Osteoblast (primary cell): ENCODE data around the gene NPR3. TPM values are rescaled to one million over a fixed set of nuclear protein-coding genes. Genes with fewer than 3 reads are reported as not detected.

Source experiments
- DNase-seq: peaks from one replicate; pipeline ENCODE4 v3.0.0; 2011; ENCODE audit warnings: low spot score, mixed read lengths; ENCODE audit not compliant: insufficient read length; ENCODE audit errors: missing footprints
- H2AFZ ChIP-seq: 2 replicates; pipeline ENCODE4 v1.6.0; 2011; ENCODE audit warnings: mild to moderate bottlenecking, low read length
- H3K27ac ChIP-seq: 2 replicates; pipeline ENCODE4 v1.5.1; 2011; ENCODE audit warnings: mild to moderate bottlenecking, low read depth, low read length, moderate library complexity
- H3K27me3 ChIP-seq: 2 replicates; pipeline ENCODE4 v1.6.0; 2012; ENCODE audit warnings: mild to moderate bottlenecking, control low read depth, inconsistent platforms, low read length, moderate library complexity; ENCODE audit not compliant: insufficient read depth
- H3K36me3 ChIP-seq: 2 replicates; pipeline ENCODE4 v1.5.1; 2011; ENCODE audit warnings: mild to moderate bottlenecking, low read length, control low read depth, moderate library complexity; ENCODE audit not compliant: insufficient read depth
- H3K4me1 ChIP-seq: 2 replicates; pipeline ENCODE4 v1.5.1; 2011; ENCODE audit warnings: mild to moderate bottlenecking, low read length, control low read depth, moderate library complexity; ENCODE audit not compliant: insufficient read depth
- H3K4me2 ChIP-seq: 2 replicates; pipeline ENCODE4 v1.6.0; 2011; ENCODE audit warnings: mild to moderate bottlenecking, low read length; ENCODE audit not compliant: insufficient read depth
- H3K4me3 ChIP-seq: fragments of 200-600 bp; sonication (generic); 3 replicates; pipeline ENCODE4 v1.5.1; 2012; ENCODE audit warnings: mild to moderate bottlenecking, low read length, inconsistent platforms; ENCODE audit not compliant: insufficient read depth
- H3K79me2 ChIP-seq: 2 replicates; pipeline ENCODE4 v1.6.0; 2012; ENCODE audit warnings: mild to moderate bottlenecking, low read length, control low read depth, inconsistent platforms; ENCODE audit not compliant: insufficient read depth
- H3K9me3 ChIP-seq: 2 replicates; pipeline ENCODE4 v1.5.1; 2011; ENCODE audit warnings: low read depth, low read length, control low read depth
- H4K20me1 ChIP-seq: 2 replicates; pipeline ENCODE4 v1.6.0; 2012; ENCODE audit warnings: mild to moderate bottlenecking, low read length, control low read depth; ENCODE audit not compliant: insufficient read depth
- total RNA-seq: library from RNA; depleted of rRNA; stranded (reverse); fragments of >200 nt; gene quantifications from 2 replicates; pipeline ENCODE4 v1.2.3, GENCODE V29; 2012
- TF ChIP-seq, protein P1 (sequence below): IDR thresholded peaks from 2 replicates; pipeline ENCODE4 v1.5.1; 2011; ENCODE audit warnings: mild to moderate bottlenecking, low read depth, low read length, moderate library complexity; ENCODE audit errors: extremely low read depth

NPR3 gene
- total RNA-seq, 1 donor, result 92.3 TPM

DNA sequence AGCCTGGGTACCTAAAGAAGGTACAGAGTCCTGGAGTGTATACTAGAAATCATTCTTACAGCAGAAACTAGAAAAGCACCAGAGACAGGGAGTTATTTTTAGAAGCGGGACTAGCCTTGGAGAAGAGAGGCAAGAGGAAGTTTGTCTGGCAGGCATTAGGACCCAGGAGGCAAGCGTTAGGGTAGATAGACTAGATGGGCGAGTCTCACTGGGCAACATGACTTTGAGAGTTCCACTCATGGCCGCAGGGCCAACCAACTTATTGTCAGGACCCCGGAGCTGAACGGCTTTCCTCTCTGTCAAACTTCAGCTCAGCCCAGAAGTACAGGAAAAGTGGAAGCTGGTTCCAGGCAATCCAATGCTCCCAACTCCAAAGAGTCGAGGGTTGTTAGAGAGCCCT, 34.1 kb upstream of the NPR3 start:
- TF ChIP-seq, protein P1, sequence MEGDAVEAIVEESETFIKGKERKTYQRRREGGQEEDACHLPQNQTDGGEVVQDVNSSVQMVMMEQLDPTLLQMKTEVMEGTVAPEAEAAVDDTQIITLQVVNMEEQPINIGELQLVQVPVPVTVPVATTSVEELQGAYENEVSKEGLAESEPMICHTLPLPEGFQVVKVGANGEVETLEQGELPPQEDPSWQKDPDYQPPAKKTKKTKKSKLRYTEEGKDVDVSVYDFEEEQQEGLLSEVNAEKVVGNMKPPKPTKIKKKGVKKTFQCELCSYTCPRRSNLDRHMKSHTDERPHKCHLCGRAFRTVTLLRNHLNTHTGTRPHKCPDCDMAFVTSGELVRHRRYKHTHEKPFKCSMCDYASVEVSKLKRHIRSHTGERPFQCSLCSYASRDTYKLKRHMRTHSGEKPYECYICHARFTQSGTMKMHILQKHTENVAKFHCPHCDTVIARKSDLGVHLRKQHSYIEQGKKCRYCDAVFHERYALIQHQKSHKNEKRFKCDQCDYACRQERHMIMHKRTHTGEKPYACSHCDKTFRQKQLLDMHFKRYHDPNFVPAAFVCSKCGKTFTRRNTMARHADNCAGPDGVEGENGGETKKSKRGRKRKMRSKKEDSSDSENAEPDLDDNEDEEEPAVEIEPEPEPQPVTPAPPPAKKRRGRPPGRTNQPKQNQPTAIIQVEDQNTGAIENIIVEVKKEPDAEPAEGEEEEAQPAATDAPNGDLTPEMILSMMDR, result no peak
- Histone ChIP-seq H3K79me2 (no peaks in the 10 kb centered on the region), H3K27me3 (no peaks in the 10 kb centered on the region), H3K4me3 (no peak overlapping the region), H3K9me3 (peaks cover 2% of the 10 kb centered on the region), H3K4me2 (no peak overlapping the region), H2AFZ (no peak overlapping the region), H3K36me3 (no peaks in the 10 kb centered on the region), H3K4me1 (no peaks in the 10 kb centered on the region), H3K27ac (no peak overlapping the region), H4K20me1 (no peaks in the 10 kb centered on the region)
- no peak for DNase-seq

DNA sequence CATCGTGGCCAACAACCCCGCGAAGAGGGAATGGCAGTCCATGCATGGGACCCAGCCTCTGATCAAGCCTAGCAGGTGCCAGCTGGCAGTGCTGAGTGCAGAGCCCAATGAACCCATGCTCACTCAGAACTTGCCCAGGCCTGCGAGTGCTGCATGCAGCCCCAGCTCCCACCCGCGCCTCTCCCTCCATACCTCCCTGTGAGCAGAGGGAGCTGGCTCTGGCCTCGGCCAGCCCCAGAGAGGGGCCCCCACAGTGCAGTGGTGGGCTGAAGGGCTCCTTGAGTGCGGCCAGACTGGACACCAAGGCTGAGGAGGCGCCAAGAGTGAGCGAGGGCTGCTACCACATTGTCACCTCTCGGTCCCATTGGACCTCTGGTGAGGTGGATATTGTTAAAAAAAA, 32.6 kb upstream of the NPR3 start:
- Histone ChIP-seq H3K9me3 (no peaks in the 10 kb centered on the region), H3K4me2 (no peak overlapping the region), H4K20me1 (no peaks in the 10 kb centered on the region), H2AFZ (no peak overlapping the region), H3K4me3 (no peak overlapping the region), H3K36me3 (no peaks in the 10 kb centered on the region), H3K79me2 (no peaks in the 10 kb centered on the region), H3K4me1 (no peaks in the 10 kb centered on the region), H3K27me3 (no peaks in the 10 kb centered on the region), H3K27ac (no peak overlapping the region)
- DNase-seq, result no peak
- TF ChIP-seq, protein P1, result no peak

DNA sequence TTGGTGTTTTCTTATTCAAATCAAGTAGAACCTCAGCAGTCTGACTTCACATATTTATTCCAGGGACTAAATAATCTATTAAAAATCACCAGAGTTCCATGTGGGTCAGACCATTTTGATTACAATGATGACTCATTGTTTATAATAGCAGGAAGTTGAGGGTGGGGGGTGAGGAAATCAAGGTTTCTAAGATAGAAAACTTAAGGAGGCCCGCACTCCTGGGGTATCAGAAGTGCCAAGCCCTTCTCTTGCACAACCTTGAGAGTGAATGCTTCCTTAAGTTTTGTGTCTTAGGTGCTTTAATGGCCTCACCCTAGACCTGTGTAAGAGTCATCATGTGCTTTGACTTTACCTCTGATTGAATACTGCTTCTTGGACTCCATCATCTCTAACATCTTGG, 31.9 kb upstream of the NPR3 start:
- no peak overlapping the region for H2AFZ ChIP-seq
- H3K9me3 ChIP-seq, result no peaks in the 10 kb centered on the region
- DNase-seq, result no peak
- TF ChIP-seq, protein P1, result no peak
- H3K4me3 ChIP-seq, result no peak overlapping the region
- no peak overlapping the region for H3K27ac ChIP-seq
- H3K27me3 ChIP-seq, result no peaks in the 10 kb centered on the region
- H3K79me2 ChIP-seq, result no peaks in the 10 kb centered on the region
- no peaks in the 10 kb centered on the region for H3K36me3 ChIP-seq
- H4K20me1 ChIP-seq, result no peaks in the 10 kb centered on the region
- H3K4me2 ChIP-seq, result no peak overlapping the region
- H3K4me1 ChIP-seq, result no peaks in the 10 kb centered on the region

DNA sequence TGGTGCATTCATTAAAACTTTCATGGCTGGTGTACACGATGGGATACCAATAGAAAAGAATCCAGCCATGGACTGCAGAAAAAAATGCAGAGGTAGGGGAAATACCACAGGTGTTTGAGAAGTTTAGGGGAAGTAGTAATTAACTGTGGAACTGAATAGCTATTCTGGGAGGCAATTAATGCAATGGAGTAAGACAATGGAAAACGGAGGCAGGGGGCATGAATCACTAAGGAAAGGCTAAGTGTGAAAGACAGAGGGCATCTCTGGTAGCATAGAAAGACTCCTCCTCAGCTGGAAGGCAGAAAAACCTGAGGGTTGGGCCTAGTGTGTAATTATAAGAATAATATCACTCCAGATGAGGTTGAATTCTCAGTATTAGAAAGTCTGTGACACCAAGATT, 30.9 kb upstream of the NPR3 start:
- Histone ChIP-seq H3K79me2 (no peaks in the 10 kb centered on the region), H3K9me3 (peaks cover 3% of the 10 kb centered on the region), H3K27ac (no peak overlapping the region), H4K20me1 (no peaks in the 10 kb centered on the region), H3K4me2 (no peak overlapping the region), H3K4me1 (no peaks in the 10 kb centered on the region), H2AFZ (no peak overlapping the region), H3K4me3 (no peak overlapping the region), H3K27me3 (no peaks in the 10 kb centered on the region), H3K36me3 (no peaks in the 10 kb centered on the region)
- no peak for DNase-seq
- TF ChIP-seq, protein P1, result no peak
